H1 (cell line): Measurements from ENCODE around the gene ZNF771. TPM values are rescaled to one million over a fixed set of nuclear protein-coding genes. Genes with fewer than 3 reads are reported as not detected.

Source experiments
- CTCF ChIA-PET: fragments of 300-600 bp; sonication (Branson Sonifier 250); formaldehyde crosslinking; loops from one replicate; lab custom pipeline; 2021; ENCODE audit not compliant: partially characterized antibody; lab: Charles Lee
- POLR2A ChIA-PET: fragments of 300-600 bp; sonication (Branson Sonifier 250); formaldehyde crosslinking; loops from one replicate; lab custom pipeline; 2021; ENCODE audit warnings: inconsistent platforms; ENCODE audit not compliant: partially characterized antibody; lab: Charles Lee
- DNase-seq, 2 experiments: peaks; one replicate each; pipeline versions ENCODE4 v3.0.0 to v3.0.0-alpha.2; 2010 to 2022; ENCODE audit warnings: low spot score in 2 of 2, low read depth in 1 of 2, mixed read lengths in 1 of 2
- FAIRE-seq: peaks from 2 replicates; lab custom pipeline; 2011; peaks lifted over from hg19 to GRCh38; lab: Jason Lieb, UNC
- H2AFZ ChIP-seq: 2 replicates; pipeline ENCODE4 v1.8.1; 2012; ENCODE audit warnings: low read length, inconsistent platforms
- H2AK5ac ChIP-seq: 2 replicates; pipeline ENCODE4 v1.6.1; 2013; ENCODE audit warnings: low read depth, low read length
- H2BK120ac ChIP-seq: replicated peaks from 2 replicates; pipeline ENCODE3; 2013; ENCODE audit warnings: low read depth, low read length, inconsistent platforms
- H2BK12ac ChIP-seq: 2 replicates; pipeline ENCODE4 v1.6.1; 2013; ENCODE audit warnings: low read depth, low read length
- H2BK15ac ChIP-seq: 2 replicates; pipeline ENCODE4 v1.6.1; 2013; ENCODE audit warnings: low read length
- H2BK20ac ChIP-seq: 2 replicates; pipeline ENCODE4 v1.6.1; 2013; ENCODE audit warnings: low read length
- H2BK5ac ChIP-seq: 2 replicates; pipeline ENCODE4 v1.6.1; 2013; ENCODE audit warnings: low read depth, low read length
- H3K14ac ChIP-seq: 2 replicates; pipeline ENCODE4 v1.6.1; 2013; ENCODE audit warnings: inconsistent platforms; ENCODE audit not compliant: insufficient read length
- H3K18ac ChIP-seq: 2 replicates; pipeline ENCODE4 v1.6.1; 2013; ENCODE audit warnings: low read length; ENCODE audit errors: extremely low read depth
- H3K23ac ChIP-seq: 2 replicates; pipeline ENCODE4 v1.6.1; 2013; ENCODE audit warnings: inconsistent platforms; ENCODE audit not compliant: insufficient read length
- H3K23me2 ChIP-seq: 2 replicates; pipeline ENCODE4 v1.6.1; 2013; ENCODE audit warnings: low read depth, low read length
- H3K27ac ChIP-seq: 2 replicates; pipeline ENCODE4 v1.6.1; 2011; ENCODE audit warnings: low read depth, low read length, inconsistent platforms
- H3K27me3 ChIP-seq, 4 experiments: replicated peaks in 1 of 4; 1 replicate in 1 of 4; 2 replicates in 3 of 4; pipeline versions ENCODE4 v1.6.1 to v1.8.1; 2011 to 2013; ENCODE audit warnings: low read length in 3 of 4, mild to moderate bottlenecking in 3 of 4, inconsistent platforms in 2 of 4, mixed read lengths in 2 of 4, moderate library complexity in 1 of 4; ENCODE audit not compliant: control insufficient read depth in 3 of 4, insufficient read depth in 3 of 4; ENCODE audit errors: extremely low read depth in 1 of 4
- H3K36me3 ChIP-seq, 4 experiments: 2 replicates each; pipeline versions ENCODE4 v1.6.1 to v1.8.1; 2011 to 2013; ENCODE audit warnings: mild to moderate bottlenecking in 4 of 4, low read length in 3 of 4, moderate library complexity in 2 of 4, control low read depth in 1 of 4, inconsistent platforms in 1 of 4; ENCODE audit not compliant: insufficient read depth in 4 of 4, control insufficient read depth in 2 of 4
- H3K4ac ChIP-seq: replicated peaks from 2 replicates; pipeline ENCODE3; 2013; ENCODE audit warnings: low read length, low read depth, mixed read lengths, inconsistent platforms; ENCODE audit not compliant: insufficient read length
- H3K4me1 ChIP-seq, 4 experiments: replicated peaks in 1 of 4; 1 replicate in 1 of 4; 2 replicates in 3 of 4; pipeline versions ENCODE4 v1.6.1 to v1.8.1; 2011 to 2013; ENCODE audit warnings: low read length in 3 of 4, inconsistent platforms in 2 of 4, mixed read lengths in 1 of 4; ENCODE audit not compliant: insufficient read depth in 4 of 4, control insufficient read depth in 3 of 4
- H3K4me2 ChIP-seq, 2 experiments: 2 replicates each; pipeline versions ENCODE4 v1.6.1 to v1.8.1; 2011 to 2013; ENCODE audit warnings: low read depth in 2 of 2, low read length in 2 of 2, control low read depth in 1 of 2, inconsistent platforms in 1 of 2, mild to moderate bottlenecking in 1 of 2; ENCODE audit not compliant: insufficient read depth in 1 of 2
- H3K4me3 ChIP-seq, 4 experiments: fragments of 200-600, 300-600 bp in 1 of 4; sonication (generic), shearing (Covaris generic), sonication (Bioruptor Twin) in 1 of 4; 2 replicates each; pipeline versions ENCODE4 v1.5.1 to v1.8.1; 2011 to 2016; ENCODE audit warnings: low read length in 4 of 4, low read depth in 3 of 4, control low read depth in 2 of 4, inconsistent platforms in 2 of 4, mild to moderate bottlenecking in 2 of 4, mixed read lengths in 1 of 4, moderate library complexity in 1 of 4; ENCODE audit not compliant: insufficient read depth in 2 of 4; ENCODE audit errors: extremely low read depth in 1 of 4
- H3K56ac ChIP-seq: replicated peaks from 2 replicates; pipeline ENCODE3; 2013; ENCODE audit warnings: low read depth, mild to moderate bottlenecking, mixed read lengths, low read length, inconsistent platforms; ENCODE audit not compliant: insufficient read length
- H3K79me1 ChIP-seq: 2 replicates; pipeline ENCODE4 v1.6.1; 2013; ENCODE audit warnings: low read depth, low read length, control low read depth
- H3K79me2 ChIP-seq, 2 experiments: 2 replicates each; pipeline versions ENCODE4 v1.6.1 to v1.8.1; 2012 to 2013; ENCODE audit warnings: low read length in 2 of 2, mild to moderate bottlenecking in 2 of 2, inconsistent platforms in 1 of 2; ENCODE audit not compliant: insufficient read depth in 2 of 2, control insufficient read depth in 1 of 2
- H3K9ac ChIP-seq, 4 experiments: replicated peaks in 1 of 4; 1 replicate in 1 of 4; 2 replicates in 3 of 4; pipeline versions ENCODE4 v1.6.1 to v1.8.1; 2011 to 2013; ENCODE audit warnings: low read depth in 3 of 4, low read length in 3 of 4, control low read depth in 2 of 4, mild to moderate bottlenecking in 2 of 4, moderate library complexity in 2 of 4, inconsistent platforms in 1 of 4; ENCODE audit errors: extremely low read depth in 1 of 4
- H3K9me3 ChIP-seq, 2 experiments: 2 replicates each; pipeline versions ENCODE4 v1.6.1 to v1.8.1; 2012 to 2013; ENCODE audit warnings: mild to moderate bottlenecking in 2 of 2, moderate library complexity in 2 of 2, control low read depth in 1 of 2, inconsistent platforms in 1 of 2, low read depth in 1 of 2, low read length in 1 of 2, mixed read lengths in 1 of 2; ENCODE audit not compliant: insufficient read depth in 2 of 2
- H4K20me1 ChIP-seq, 2 experiments: replicated peaks in 1 of 2; 2 replicates each; pipeline versions ENCODE3 to v1.8.1; 2011 to 2013; ENCODE audit warnings: inconsistent platforms in 2 of 2, low read length in 2 of 2, mild to moderate bottlenecking in 1 of 2; ENCODE audit not compliant: insufficient read depth in 2 of 2, control insufficient read depth in 1 of 2
- H4K5ac ChIP-seq: 2 replicates; pipeline ENCODE4 v1.6.1; 2013; ENCODE audit warnings: low read length, low read depth, mixed read lengths, inconsistent platforms; ENCODE audit not compliant: insufficient read length
- H4K8ac ChIP-seq: 2 replicates; pipeline ENCODE4 v1.8.0; 2013; ENCODE audit warnings: mild to moderate bottlenecking, moderate library complexity, low read length, inconsistent platforms; ENCODE audit not compliant: insufficient read depth; ENCODE audit errors: extremely low read depth
- H4K91ac ChIP-seq: replicated peaks from 2 replicates; pipeline ENCODE3; 2013; ENCODE audit warnings: low read length, mixed read lengths, inconsistent platforms; ENCODE audit not compliant: insufficient read length
- ASH2L ChIP-seq: fragments of 200-600, 300-600 bp; sonication (generic); IDR thresholded peaks from one replicate; pipeline ENCODE4 v1.7.1; 2017; ENCODE audit warnings: low read length
- BRCA1 ChIP-seq: IDR thresholded peaks from 2 replicates; pipeline ENCODE4 v1.6.1; 2012; ENCODE audit warnings: low read depth, low read length, improper control_type of control experiment
- CHD1 ChIP-seq: IDR thresholded peaks from 2 replicates; pipeline ENCODE4 v1.6.1; 2012; ENCODE audit warnings: low read depth, low read length, improper control_type of control experiment
- CREB1 ChIP-seq: IDR thresholded peaks from 2 replicates; pipeline ENCODE4 v1.6.1; 2012; ENCODE audit warnings: inconsistent platforms
- EGR1 ChIP-seq: IDR thresholded peaks from 2 replicates; pipeline ENCODE4 v1.6.1; 2011; ENCODE audit warnings: low read depth, low read length, borderline replicate concordance
- MAFK ChIP-seq: IDR thresholded peaks from 2 replicates; pipeline ENCODE4 v1.6.1; 2012; ENCODE audit warnings: low read depth, mild to moderate bottlenecking, improper control_type of control experiment, low read length
- NANOG ChIP-seq: IDR thresholded peaks from 2 replicates; pipeline ENCODE4 v1.6.1; 2011; ENCODE audit warnings: low read length, low read depth, mild to moderate bottlenecking, inconsistent platforms; ENCODE audit not compliant: insufficient read depth, poor library complexity, severe bottlenecking
- POLR2A ChIP-seq, 2 experiments: IDR thresholded peaks; 1 replicate in 1 of 2; 2 replicates in 1 of 2; pipeline ENCODE4 v1.6.1; 2011; ENCODE audit warnings: low read depth in 2 of 2, low read length in 2 of 2, mild to moderate bottlenecking in 2 of 2; ENCODE audit errors: control extremely low read depth in 1 of 2
- RNF2 ChIP-seq: fragments of 200-900, 300-1000 bp; sonication (generic); IDR thresholded peaks from 2 replicates; pipeline ENCODE4 v1.7.1; 2016; ENCODE audit warnings: borderline replicate concordance, low read depth, mild to moderate bottlenecking, antibody characterized with exemption, low read length; ENCODE audit not compliant: poor library complexity, severe bottlenecking; ENCODE audit errors: missing control alignments
- SRF ChIP-seq: IDR thresholded peaks from 2 replicates; pipeline ENCODE4 v1.6.1; 2011; ENCODE audit warnings: mild to moderate bottlenecking, low read depth, low read length, moderate library complexity
- TCF12 ChIP-seq: IDR thresholded peaks from 2 replicates; pipeline ENCODE4 v1.6.1; 2011; ENCODE audit warnings: low read depth, mild to moderate bottlenecking, low read length
- TEAD4 ChIP-seq: IDR thresholded peaks from 2 replicates; pipeline ENCODE4 v1.6.1; 2012; ENCODE audit warnings: low read depth, low read length, inconsistent platforms, mixed read lengths
- WGBS, 2 experiments: shearing (Covaris generic) in 1 of 2; methylation state at CpG; one replicate each; pipeline versions ENCODE4 v1.1.6 to v1.1.7; 2013 to 2015; ENCODE audit warnings: low lambda C conversion rate in 2 of 2, mixed read lengths in 2 of 2, inconsistent platforms in 1 of 2, low coverage in 1 of 2, missing lambda C conversion rate in 1 of 2; ENCODE audit not compliant: insufficient replicate concordance in 2 of 2, insufficient coverage in 1 of 2, insufficient read length in 1 of 2; ENCODE audit errors: extremely low coverage in 1 of 2, missing lambda C conversion rate in 1 of 2; 5-methylcytosine and 5-hydroxymethylcytosine counted together
- polyA plus RNA-seq, 7 experiments: library from polyadenylated mRNA; depleted of rRNA in 3 of 7; stranded (reverse) in 5 of 7; unstranded in 2 of 7; fragments of >200 nt in 5 of 7; fragments of 200-250 nt in 2 of 7; gene quantifications; 1 replicate in 5 of 7; 2 replicates in 1 of 7; 4 replicates in 1 of 7; pipeline versions ENCODE4 v1.2.1 to v1.2.3, GENCODE V29; 2011 to 2013; ENCODE audit warnings: missing spikeins in 2 of 7, mixed read lengths in 2 of 7
- total RNA-seq: library from RNA; stranded (reverse); fragmentation: NEBNext Ultra II Directional; extraction: Animal tissue kit (Norgen Biotek cat#: 25700); gene quantifications from 2 replicates; pipeline ENCODE4 v1.2.1, GENCODE V29; 2021
- TF ChIP-seq, protein P1 (sequence below): IDR thresholded peaks from 2 replicates; pipeline ENCODE4 v1.6.1; 2012; ENCODE audit warnings: inconsistent platforms

Gene ZNF771
- total and polyA plus RNA-seq, 2 of the 8 experiments (the other 6 are each of a cell fraction or from before 2014, with no cell fraction given), result 10.6 to 15.7 TPM

DNA sequence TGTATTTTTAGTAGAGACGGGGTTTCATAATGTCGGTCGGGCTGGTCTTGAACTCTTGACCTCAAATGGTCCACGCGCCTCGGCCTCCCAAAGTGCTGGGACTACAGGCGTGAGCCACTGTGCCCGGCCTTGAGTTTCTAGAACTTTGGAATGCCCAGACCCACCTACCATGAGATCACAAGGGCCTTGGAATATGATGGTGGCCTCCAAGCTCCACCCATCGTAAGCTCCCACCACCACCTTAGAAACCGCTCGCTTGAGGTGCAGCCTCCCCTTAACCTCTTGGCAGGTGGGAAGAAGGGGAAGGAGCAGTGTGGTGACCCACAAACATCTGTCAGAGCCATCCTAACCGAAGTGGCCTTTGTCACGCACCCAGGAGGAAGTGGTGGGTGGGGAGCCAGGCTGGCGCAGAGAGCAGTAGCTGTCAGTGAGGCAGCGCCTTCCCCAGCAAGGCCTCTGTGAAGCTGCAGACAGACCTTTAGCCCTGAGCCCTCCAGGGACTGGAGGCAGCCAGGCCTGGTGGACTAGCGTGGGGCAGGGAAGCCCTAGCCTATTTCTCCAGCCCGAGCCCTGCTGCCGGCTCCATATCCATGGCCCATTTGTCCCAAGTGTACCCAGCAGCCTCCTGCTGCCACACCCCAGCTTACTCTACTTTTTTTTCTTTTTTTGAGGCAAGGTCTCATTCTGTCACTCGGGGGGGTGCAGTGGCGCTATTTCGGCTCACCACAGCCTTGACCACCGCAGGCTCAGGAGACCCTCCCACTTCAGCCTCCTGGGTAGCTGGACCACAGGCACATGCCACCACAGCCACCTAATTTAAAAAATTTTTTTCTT lies 51.4 kb downstream of the ZNF771 start:
- Histone ChIP-seq H2BK120ac (no peak overlapping the region), H2BK12ac (no peak overlapping the region), H3K23me2 (no peaks in the 10 kb centered on the region), H3K9ac (peak overlapping the region in 1 of 4 experiments; percentile 15; a peak in 1 of 7 replicates), H4K20me1 (no peaks in the 10 kb centered on the region), H3K23ac (no peak overlapping the region), H3K14ac (no peak overlapping the region), H3K4me1 (no peaks in the 10 kb centered on the region), H3K27me3 (no peaks in the 10 kb centered on the region; a peak in 1 of 7 replicates), H3K4ac (no peak overlapping the region), H3K4me3 (no peak overlapping the region), H2BK5ac (no peak overlapping the region), H4K8ac (no peak overlapping the region), H3K27ac (no peak overlapping the region), H3K4me2 (no peak overlapping the region), H3K36me3 (no peaks in the 10 kb centered on the region), H2BK20ac (no peak overlapping the region), H4K91ac (no peak overlapping the region), H2AFZ (peak overlapping the region; percentile 29), H4K5ac (no peak overlapping the region), H3K56ac (no peak overlapping the region), H2BK15ac (no peak overlapping the region), H3K79me2 (no peaks in the 10 kb centered on the region), H3K79me1 (no peaks in the 10 kb centered on the region), H3K18ac (no peak overlapping the region), H2AK5ac (no peak overlapping the region), H3K9me3 (no peaks in the 10 kb centered on the region)
- DNase-seq (no peak), FAIRE-seq (no peak)
- POLR2A ChIA-PET, result no interaction called here
- WGBS, 2 experiments, result 92% methylated on average over 22 of the region's 22 CpGs; no CpG with 5 or more reads in 1 of the 2 experiments
- CTCF ChIA-PET, result interaction anchor here (0.9 to 4.1 kb wide), 6 partner anchors 10 to 170 kb away, joined by 4 to 21 read pairs (median 7); partner anchors contain the start of gene DCTPP1
- TF ChIP-seq TCF12 (no peak), SRF (no peak), EGR1 (no peak), CHD1 (no peak), CREB1 (no peak), NANOG (no peak), ASH2L (no peak), MAFK (no peak), RNF2 (no peak), TEAD4 (no peak), POLR2A (IDR thresholded peaks at IDR 0.05; ENCODE audit: control extremely low read depth in 1 of 2, low read depth in 2 of 2, low read length in 2 of 2) (no peak), BRCA1 (no peak)
- TF ChIP-seq, protein P1, sequence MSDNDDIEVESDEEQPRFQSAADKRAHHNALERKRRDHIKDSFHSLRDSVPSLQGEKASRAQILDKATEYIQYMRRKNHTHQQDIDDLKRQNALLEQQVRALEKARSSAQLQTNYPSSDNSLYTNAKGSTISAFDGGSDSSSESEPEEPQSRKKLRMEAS, result no peak
